ENCODE measurements around the gene SLCO2B1.

SLCO2B1 gene

DNA sequence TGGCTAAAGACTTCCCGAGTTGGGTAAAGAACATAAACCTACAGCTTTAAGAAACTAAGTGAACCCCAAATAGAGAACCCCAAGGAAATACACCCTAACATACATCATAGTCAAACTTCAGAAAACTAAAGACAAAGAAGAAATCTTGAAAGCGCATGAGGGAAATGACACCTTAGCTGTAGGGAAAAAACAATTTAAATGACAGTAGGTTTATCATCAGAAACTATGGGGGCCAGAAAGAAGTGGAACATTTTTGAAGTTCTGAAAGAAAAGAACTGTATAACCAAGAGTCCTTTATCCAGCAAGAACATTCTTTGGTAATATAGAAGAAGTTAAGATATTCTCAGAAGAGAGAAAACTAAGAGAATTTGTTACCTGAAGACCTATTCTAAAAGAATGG lies 38.7 kb upstream of the SLCO2B1 start:
- H3K4me3 ChIP-seq (ENCODE audit: low read depth, low read length): no peak overlapping the region
- no peak for TF ChIP-seq CTCF (IDR thresholded peaks at IDR 0.05; ENCODE audit: borderline replicate concordance, insufficient read depth, low read depth, low read length)

GRCh38 chr11:75113030-75113429 lies 37.9 kb upstream of the SLCO2B1 start:
- no peak overlapping the region for H3K4me3 ChIP-seq (ENCODE audit: low read depth, low read length)
- no peak for TF ChIP-seq CTCF (IDR thresholded peaks at IDR 0.05; ENCODE audit: borderline replicate concordance, insufficient read depth, low read depth, low read length)

GRCh38 chr11:75114465-75114864 lies 36.4 kb upstream of the SLCO2B1 start:
- no peak for TF ChIP-seq CTCF (IDR thresholded peaks at IDR 0.05; ENCODE audit: borderline replicate concordance, insufficient read depth, low read depth, low read length)
- no peak overlapping the region for H3K4me3 ChIP-seq (ENCODE audit: low read depth, low read length)

DNA sequence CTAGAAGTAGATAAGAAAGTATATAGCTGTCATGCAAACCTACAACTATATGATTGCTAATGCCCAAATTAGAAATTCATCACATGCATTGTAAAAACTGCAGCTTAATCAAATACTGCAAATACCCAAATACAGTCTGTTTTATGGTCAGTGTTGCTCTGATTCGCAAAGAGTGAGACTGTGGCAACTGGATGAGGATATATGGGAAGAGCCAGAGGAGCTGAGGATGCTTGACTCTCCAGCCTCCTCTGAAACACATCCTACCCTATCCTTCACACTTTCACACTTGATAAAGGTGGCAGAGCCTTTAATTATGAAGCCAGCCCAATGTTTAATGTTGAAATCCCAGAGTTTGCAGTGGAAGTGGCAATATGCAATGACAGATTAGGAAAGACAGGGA lies 32.3 kb upstream of the SLCO2B1 start:
- no peak overlapping the region for H3K4me3 ChIP-seq (ENCODE audit: low read depth, low read length)
- TF ChIP-seq CTCF (IDR thresholded peaks at IDR 0.05; ENCODE audit: borderline replicate concordance, insufficient read depth, low read depth, low read length): no peak

GRCh38 chr11:75126564-75126963 lies 24.3 kb upstream of the SLCO2B1 start:
- TF ChIP-seq CTCF (IDR thresholded peaks at IDR 0.05; ENCODE audit: borderline replicate concordance, insufficient read depth, low read depth, low read length): no peak
- H3K4me3 ChIP-seq (ENCODE audit: low read depth, low read length): no peak overlapping the region

DNA sequence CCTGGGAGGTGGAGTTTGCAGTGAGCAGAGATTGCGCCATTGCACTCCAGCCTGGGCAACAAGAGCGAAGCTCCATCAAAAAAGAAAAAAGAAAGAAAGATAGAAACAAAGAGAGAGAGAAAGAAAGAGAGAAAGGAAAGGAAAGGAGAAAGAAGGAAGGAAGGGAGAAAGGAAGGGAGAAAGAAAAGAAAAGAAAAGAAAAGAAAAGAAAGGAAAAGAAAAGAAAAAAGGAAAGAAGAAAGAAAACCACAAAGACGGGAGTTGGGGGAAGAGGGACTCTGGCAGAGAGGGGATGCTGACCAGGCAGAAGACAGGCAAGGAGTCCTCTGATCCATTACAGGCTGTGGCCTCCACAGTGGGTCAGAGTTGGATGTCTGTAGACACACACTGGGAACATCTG lies 18.8 kb upstream of the SLCO2B1 start:
- no peak overlapping the region for H3K4me3 ChIP-seq (ENCODE audit: low read depth, low read length)
- TF ChIP-seq CTCF (IDR thresholded peaks at IDR 0.05; ENCODE audit: borderline replicate concordance, insufficient read depth, low read depth, low read length): no peak

- no peak for TF ChIP-seq CTCF (IDR thresholded peaks at IDR 0.05; ENCODE audit: borderline replicate concordance, insufficient read depth, low read depth, low read length)
- no peak overlapping the region for H3K4me3 ChIP-seq (ENCODE audit: low read depth, low read length)
Observed at GRCh38 chr11:75133976-75134375, 16.9 kb upstream of the SLCO2B1 start.

Data from GM12875 (cell line).